ENCODE data around the gene ARHGAP26. TPM values are rescaled to one million over a fixed set of nuclear protein-coding genes. Genes with fewer than 3 reads are reported as not detected.

ARHGAP26 gene
- polyA plus RNA-seq, 1 donor from 2014 or later, result 0.83 TPM

DNA sequence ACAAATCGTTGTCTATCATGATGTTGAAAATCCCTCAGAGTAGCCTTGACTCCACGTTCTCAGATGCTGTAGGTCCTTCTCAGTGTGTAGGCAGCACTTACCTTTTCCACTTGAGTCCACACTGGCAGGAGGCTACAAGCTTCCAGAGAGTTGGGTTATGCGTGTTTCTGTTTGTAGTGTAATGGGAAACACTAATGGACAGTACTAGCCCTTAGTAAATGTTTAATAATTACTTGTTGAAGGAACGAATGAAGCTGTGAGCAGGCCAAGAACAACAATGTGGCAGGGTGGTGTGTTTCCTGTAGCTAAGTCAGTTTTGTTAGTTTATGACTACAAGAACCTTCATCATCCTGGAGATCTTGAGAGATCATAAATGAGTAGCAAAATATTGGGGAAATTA, 83.5 kb downstream of the ARHGAP26 start:
- TF ChIP-seq SMC3 (conservative IDR thresholded peaks at IDR 0.05; ENCODE audit: poor library complexity) (no peak), MXI1 (conservative IDR thresholded peaks at IDR 0.05; ENCODE audit: poor library complexity, severe bottlenecking) (no peak), TAF1 (IDR thresholded peaks at IDR 0.05; ENCODE audit: low read depth) (no peak)
- Histone ChIP-seq H3K27me3 (ENCODE audit: insufficient read depth, low read depth, low read length) (no peaks in the 10 kb centered on the region), H2AFZ (ENCODE audit: low read depth, low read length) (no peak overlapping the region)

GRCh38 chr5:142856269-142856782, 86.1 kb downstream of the ARHGAP26 start:
- H3K36me3 ChIP-seq (ENCODE audit: insufficient read depth, low read length), result no peaks in the 10 kb centered on the region
- no peak for TF ChIP-seq EP300 (conservative IDR thresholded peaks at IDR 0.05; ENCODE audit: poor library complexity, severe bottlenecking)

More for the DNA sequence above, 83.5 kb downstream of the ARHGAP26 start:
- H3F3A ChIP-seq (ENCODE audit: insufficient read depth, low read length, poor library complexity, severe bottlenecking), result no peaks in the 10 kb centered on the region
- no peaks in the 10 kb centered on the region for H4K20me1 ChIP-seq (ENCODE audit: insufficient read depth)
- no peak overlapping the region for H3K4me2 ChIP-seq (ENCODE audit: low read length)
- H3K9ac ChIP-seq (ENCODE audit: low read length), result no peak overlapping the region
- H3K36me3 ChIP-seq (ENCODE audit: insufficient read depth, low read length), result no peaks in the 10 kb centered on the region
- no peak overlapping the region for H3K4me3 ChIP-seq (ENCODE audit: low read length)
- H3K79me2 ChIP-seq (replicated peaks; ENCODE audit: insufficient read depth, low read length), result no peaks in the 10 kb centered on the region
- no peak overlapping the region for H3K27ac ChIP-seq (ENCODE audit: low read length)
- no peaks in the 10 kb centered on the region for H3K9me2 ChIP-seq (ENCODE audit: insufficient read depth, low read length)
- no peaks in the 10 kb centered on the region for H3K9me3 ChIP-seq (ENCODE audit: low read length)

DNA sequence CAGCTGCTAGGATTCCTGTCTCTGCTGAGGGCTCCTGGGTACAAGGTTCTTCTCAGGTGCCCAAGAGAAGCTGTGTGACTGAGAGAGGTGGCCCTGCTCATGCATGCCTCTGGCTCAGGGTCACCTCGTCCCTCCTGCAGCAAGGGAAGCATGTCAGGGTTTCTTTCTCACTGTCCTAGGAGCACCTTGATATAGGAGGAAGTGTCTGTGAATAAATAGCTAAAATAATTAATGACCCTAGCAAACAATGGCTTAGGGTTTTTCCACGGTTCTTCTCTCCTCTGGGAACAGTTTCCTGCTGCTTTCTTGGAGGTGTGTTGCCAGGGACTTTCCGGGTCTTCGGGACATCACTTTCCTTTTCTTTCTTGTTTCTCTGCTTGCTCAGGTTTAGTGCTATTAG, 87.2 kb downstream of the ARHGAP26 start:
- H3K79me2 ChIP-seq (replicated peaks; ENCODE audit: insufficient read depth, low read length), result no peaks in the 10 kb centered on the region
- no peak overlapping the region for H2AFZ ChIP-seq (ENCODE audit: low read depth, low read length)
- no peak overlapping the region for H3K27ac ChIP-seq (ENCODE audit: low read length)
- TF ChIP-seq, protein P1, sequence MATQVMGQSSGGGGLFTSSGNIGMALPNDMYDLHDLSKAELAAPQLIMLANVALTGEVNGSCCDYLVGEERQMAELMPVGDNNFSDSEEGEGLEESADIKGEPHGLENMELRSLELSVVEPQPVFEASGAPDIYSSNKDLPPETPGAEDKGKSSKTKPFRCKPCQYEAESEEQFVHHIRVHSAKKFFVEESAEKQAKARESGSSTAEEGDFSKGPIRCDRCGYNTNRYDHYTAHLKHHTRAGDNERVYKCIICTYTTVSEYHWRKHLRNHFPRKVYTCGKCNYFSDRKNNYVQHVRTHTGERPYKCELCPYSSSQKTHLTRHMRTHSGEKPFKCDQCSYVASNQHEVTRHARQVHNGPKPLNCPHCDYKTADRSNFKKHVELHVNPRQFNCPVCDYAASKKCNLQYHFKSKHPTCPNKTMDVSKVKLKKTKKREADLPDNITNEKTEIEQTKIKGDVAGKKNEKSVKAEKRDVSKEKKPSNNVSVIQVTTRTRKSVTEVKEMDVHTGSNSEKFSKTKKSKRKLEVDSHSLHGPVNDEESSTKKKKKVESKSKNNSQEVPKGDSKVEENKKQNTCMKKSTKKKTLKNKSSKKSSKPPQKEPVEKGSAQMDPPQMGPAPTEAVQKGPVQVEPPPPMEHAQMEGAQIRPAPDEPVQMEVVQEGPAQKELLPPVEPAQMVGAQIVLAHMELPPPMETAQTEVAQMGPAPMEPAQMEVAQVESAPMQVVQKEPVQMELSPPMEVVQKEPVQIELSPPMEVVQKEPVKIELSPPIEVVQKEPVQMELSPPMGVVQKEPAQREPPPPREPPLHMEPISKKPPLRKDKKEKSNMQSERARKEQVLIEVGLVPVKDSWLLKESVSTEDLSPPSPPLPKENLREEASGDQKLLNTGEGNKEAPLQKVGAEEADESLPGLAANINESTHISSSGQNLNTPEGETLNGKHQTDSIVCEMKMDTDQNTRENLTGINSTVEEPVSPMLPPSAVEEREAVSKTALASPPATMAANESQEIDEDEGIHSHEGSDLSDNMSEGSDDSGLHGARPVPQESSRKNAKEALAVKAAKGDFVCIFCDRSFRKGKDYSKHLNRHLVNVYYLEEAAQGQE (IDR thresholded peaks at IDR 0.05; ENCODE audit: borderline replicate concordance), result no peak
- TF ChIP-seq CTCF (IDR thresholded peaks at IDR 0.05; ENCODE audit: poor library complexity, severe bottlenecking) (no peak), RAD21 (conservative IDR thresholded peaks at IDR 0.05) (no peak), EZH2 (IDR thresholded peaks at IDR 0.05; ENCODE audit: borderline replicate concordance, insufficient read depth, low read length, poor library complexity, severe bottlenecking) (no peak), EP300 (conservative IDR thresholded peaks at IDR 0.05; ENCODE audit: poor library complexity, severe bottlenecking) (no peak), MXI1 (conservative IDR thresholded peaks at IDR 0.05; ENCODE audit: poor library complexity, severe bottlenecking) (no peak), TAF1 (IDR thresholded peaks at IDR 0.05; ENCODE audit: low read depth) (no peak), POLR2AphosphoS5 (IDR thresholded peaks at IDR 0.05) (no peak), SMC3 (conservative IDR thresholded peaks at IDR 0.05; ENCODE audit: poor library complexity) (no peak)
- no peak overlapping the region for H3K9ac ChIP-seq (ENCODE audit: low read length)
- H3K4me2 ChIP-seq (ENCODE audit: low read length), result no peak overlapping the region
- no peaks in the 10 kb centered on the region for H4K20me1 ChIP-seq (ENCODE audit: insufficient read depth)
- H3K4me3 ChIP-seq (ENCODE audit: low read length), result no peak overlapping the region
- no peaks in the 10 kb centered on the region for H3K9me2 ChIP-seq (ENCODE audit: insufficient read depth, low read length)
- no peaks in the 10 kb centered on the region for H3F3A ChIP-seq (ENCODE audit: insufficient read depth, low read length, poor library complexity, severe bottlenecking)
- H3K9me3 ChIP-seq (ENCODE audit: low read length), result no peaks in the 10 kb centered on the region
- no peaks in the 10 kb centered on the region for H3K27me3 ChIP-seq (ENCODE audit: insufficient read depth, low read depth, low read length)
- H3K36me3 ChIP-seq (ENCODE audit: insufficient read depth, low read length), result no peaks in the 10 kb centered on the region

More at GRCh38 chr5:142856269-142856782, 86.1 kb downstream of the ARHGAP26 start:
- Histone ChIP-seq H3K4me2 (ENCODE audit: low read length) (no peak overlapping the region), H4K20me1 (ENCODE audit: insufficient read depth) (no peaks in the 10 kb centered on the region), H3K4me3 (ENCODE audit: low read length) (no peak overlapping the region), H3K79me2 (replicated peaks; ENCODE audit: insufficient read depth, low read length) (no peaks in the 10 kb centered on the region), H3F3A (ENCODE audit: insufficient read depth, low read length, poor library complexity, severe bottlenecking) (no peaks in the 10 kb centered on the region), H3K9me2 (ENCODE audit: insufficient read depth, low read length) (no peaks in the 10 kb centered on the region), H2AFZ (ENCODE audit: low read depth, low read length) (no peak overlapping the region), H3K9me3 (ENCODE audit: low read length) (no peaks in the 10 kb centered on the region), H3K27ac (ENCODE audit: low read length) (no peak overlapping the region), H3K27me3 (ENCODE audit: insufficient read depth, low read depth, low read length) (no peaks in the 10 kb centered on the region), H3K9ac (ENCODE audit: low read length) (no peak overlapping the region)
